GM23338 (cell line): ENCODE measurements around the gene CLEC14A.

Experiments used
- CREB1 ChIP-seq: fragments of 250-450 bp; sonication (Bioruptor Pico); IDR thresholded peaks from 2 replicates; pipeline ENCODE4 v1.5.0; 2020; ENCODE audit warnings: low read depth, mild to moderate bottlenecking, moderate library complexity
- EZH2 ChIP-seq: fragments of 200-600 bp; sonication (generic); IDR thresholded peaks from one replicate; pipeline ENCODE4 v1.8.0; 2017; ENCODE audit warnings: antibody characterized with exemption, mild to moderate bottlenecking, low read depth; ENCODE audit not compliant: unreplicated experiment
- EZH2phosphoT487 ChIP-seq: fragments of 200-600 bp; sonication (generic); IDR thresholded peaks from one replicate; pipeline ENCODE4 v1.8.1; 2018; ENCODE audit warnings: antibody characterized with exemption; ENCODE audit not compliant: unreplicated experiment
- JUNB ChIP-seq: IDR thresholded peaks from one replicate; pipeline ENCODE4 v1.6.1; 2016; ENCODE audit warnings: antibody characterized with exemption; ENCODE audit not compliant: unreplicated experiment
- NANOG ChIP-seq: IDR thresholded peaks from 2 replicates; pipeline ENCODE4 v1.6.1; 2016; ENCODE audit warnings: antibody characterized with exemption, borderline replicate concordance
- POLR2AphosphoS5 ChIP-seq: IDR thresholded peaks from 2 replicates; pipeline ENCODE4 v1.6.1; 2016; ENCODE audit warnings: antibody characterized with exemption, low read depth
- STAT1 ChIP-seq: IDR thresholded peaks from one replicate; pipeline ENCODE4 v1.6.1; 2016; ENCODE audit warnings: antibody characterized with exemption; ENCODE audit not compliant: unreplicated experiment
- ZNF114 ChIP-seq: fragments of 250-450 bp; sonication (Bioruptor Pico); IDR thresholded peaks from 2 replicates; pipeline ENCODE4 v1.5.0; 2020; ENCODE audit warnings: mild to moderate bottlenecking, moderate library complexity
- ZNF331 ChIP-seq: fragments of 250-450 bp; sonication (Bioruptor Pico); IDR thresholded peaks from 2 replicates; pipeline ENCODE4 v1.5.0; 2020; ENCODE audit warnings: low read depth, mild to moderate bottlenecking, moderate library complexity
- TF ChIP-seq, protein P1 (sequence below), 2 experiments: fragments of 200-600 bp in 1 of 2; sonication (generic) in 1 of 2; conservative IDR thresholded peaks; 2 replicates each; pipeline versions ENCODE4 v1.5.1 to v1.6.1; 2016 to 2017; ENCODE audit warnings: antibody characterized with exemption in 2 of 2, low read depth in 2 of 2, mild to moderate bottlenecking in 2 of 2, moderate library complexity in 1 of 2
- TF ChIP-seq, protein P2 (sequence below): IDR thresholded peaks from one replicate; pipeline ENCODE4 v1.6.1; 2018; ENCODE audit warnings: antibody characterized with exemption; ENCODE audit not compliant: unreplicated experiment
- TF ChIP-seq, protein P3 (sequence below): IDR thresholded peaks from 2 replicates; pipeline ENCODE4 v1.6.1; 2016; ENCODE audit warnings: antibody characterized with exemption
- TF ChIP-seq, protein P4 (sequence below): fragments of 250-450 bp; sonication (Bioruptor Pico); IDR thresholded peaks from 2 replicates; pipeline ENCODE4 v1.5.0; 2020; ENCODE audit warnings: mild to moderate bottlenecking, moderate library complexity

DNA sequence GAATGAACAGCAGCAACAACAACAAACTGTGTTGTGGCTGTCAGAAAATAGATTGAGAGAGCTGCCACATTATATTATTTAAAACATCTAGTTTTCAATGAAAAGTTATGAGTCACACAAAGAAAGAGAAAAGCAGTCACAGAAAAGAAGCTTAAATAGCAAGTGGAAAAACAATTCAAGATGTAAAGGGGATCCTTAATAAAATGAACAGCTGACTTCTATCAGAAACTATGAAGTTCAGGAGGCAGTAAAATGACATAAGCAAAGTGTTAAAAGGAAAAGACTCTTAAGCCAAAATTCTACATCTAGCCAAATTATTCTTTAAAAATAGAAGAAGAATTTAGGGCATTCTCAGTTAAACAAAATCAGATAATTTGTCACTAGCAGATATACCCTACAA, 5.6 kb downstream of the CLEC14A start:
- TF ChIP-seq EZH2 (no peak), NANOG (no peak), ZNF114 (CRISPR knock-in tag) (no peak), POLR2AphosphoS5 (no peak), CREB1 (CRISPR knock-in tag) (no peak), ZNF331 (no peak), EZH2phosphoT487 (no peak), STAT1 (no peak), JUNB (no peak)
- TF ChIP-seq, protein P1, sequence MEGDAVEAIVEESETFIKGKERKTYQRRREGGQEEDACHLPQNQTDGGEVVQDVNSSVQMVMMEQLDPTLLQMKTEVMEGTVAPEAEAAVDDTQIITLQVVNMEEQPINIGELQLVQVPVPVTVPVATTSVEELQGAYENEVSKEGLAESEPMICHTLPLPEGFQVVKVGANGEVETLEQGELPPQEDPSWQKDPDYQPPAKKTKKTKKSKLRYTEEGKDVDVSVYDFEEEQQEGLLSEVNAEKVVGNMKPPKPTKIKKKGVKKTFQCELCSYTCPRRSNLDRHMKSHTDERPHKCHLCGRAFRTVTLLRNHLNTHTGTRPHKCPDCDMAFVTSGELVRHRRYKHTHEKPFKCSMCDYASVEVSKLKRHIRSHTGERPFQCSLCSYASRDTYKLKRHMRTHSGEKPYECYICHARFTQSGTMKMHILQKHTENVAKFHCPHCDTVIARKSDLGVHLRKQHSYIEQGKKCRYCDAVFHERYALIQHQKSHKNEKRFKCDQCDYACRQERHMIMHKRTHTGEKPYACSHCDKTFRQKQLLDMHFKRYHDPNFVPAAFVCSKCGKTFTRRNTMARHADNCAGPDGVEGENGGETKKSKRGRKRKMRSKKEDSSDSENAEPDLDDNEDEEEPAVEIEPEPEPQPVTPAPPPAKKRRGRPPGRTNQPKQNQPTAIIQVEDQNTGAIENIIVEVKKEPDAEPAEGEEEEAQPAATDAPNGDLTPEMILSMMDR (conservative IDR thresholded peaks at IDR 0.05; ENCODE audit: low read depth in 2 of 2) = no peak
- TF ChIP-seq, protein P2, sequence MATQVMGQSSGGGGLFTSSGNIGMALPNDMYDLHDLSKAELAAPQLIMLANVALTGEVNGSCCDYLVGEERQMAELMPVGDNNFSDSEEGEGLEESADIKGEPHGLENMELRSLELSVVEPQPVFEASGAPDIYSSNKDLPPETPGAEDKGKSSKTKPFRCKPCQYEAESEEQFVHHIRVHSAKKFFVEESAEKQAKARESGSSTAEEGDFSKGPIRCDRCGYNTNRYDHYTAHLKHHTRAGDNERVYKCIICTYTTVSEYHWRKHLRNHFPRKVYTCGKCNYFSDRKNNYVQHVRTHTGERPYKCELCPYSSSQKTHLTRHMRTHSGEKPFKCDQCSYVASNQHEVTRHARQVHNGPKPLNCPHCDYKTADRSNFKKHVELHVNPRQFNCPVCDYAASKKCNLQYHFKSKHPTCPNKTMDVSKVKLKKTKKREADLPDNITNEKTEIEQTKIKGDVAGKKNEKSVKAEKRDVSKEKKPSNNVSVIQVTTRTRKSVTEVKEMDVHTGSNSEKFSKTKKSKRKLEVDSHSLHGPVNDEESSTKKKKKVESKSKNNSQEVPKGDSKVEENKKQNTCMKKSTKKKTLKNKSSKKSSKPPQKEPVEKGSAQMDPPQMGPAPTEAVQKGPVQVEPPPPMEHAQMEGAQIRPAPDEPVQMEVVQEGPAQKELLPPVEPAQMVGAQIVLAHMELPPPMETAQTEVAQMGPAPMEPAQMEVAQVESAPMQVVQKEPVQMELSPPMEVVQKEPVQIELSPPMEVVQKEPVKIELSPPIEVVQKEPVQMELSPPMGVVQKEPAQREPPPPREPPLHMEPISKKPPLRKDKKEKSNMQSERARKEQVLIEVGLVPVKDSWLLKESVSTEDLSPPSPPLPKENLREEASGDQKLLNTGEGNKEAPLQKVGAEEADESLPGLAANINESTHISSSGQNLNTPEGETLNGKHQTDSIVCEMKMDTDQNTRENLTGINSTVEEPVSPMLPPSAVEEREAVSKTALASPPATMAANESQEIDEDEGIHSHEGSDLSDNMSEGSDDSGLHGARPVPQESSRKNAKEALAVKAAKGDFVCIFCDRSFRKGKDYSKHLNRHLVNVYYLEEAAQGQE = no peak
- TF ChIP-seq, protein P3, sequence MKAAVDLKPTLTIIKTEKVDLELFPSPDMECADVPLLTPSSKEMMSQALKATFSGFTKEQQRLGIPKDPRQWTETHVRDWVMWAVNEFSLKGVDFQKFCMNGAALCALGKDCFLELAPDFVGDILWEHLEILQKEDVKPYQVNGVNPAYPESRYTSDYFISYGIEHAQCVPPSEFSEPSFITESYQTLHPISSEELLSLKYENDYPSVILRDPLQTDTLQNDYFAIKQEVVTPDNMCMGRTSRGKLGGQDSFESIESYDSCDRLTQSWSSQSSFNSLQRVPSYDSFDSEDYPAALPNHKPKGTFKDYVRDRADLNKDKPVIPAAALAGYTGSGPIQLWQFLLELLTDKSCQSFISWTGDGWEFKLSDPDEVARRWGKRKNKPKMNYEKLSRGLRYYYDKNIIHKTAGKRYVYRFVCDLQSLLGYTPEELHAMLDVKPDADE = no peak
- TF ChIP-seq, protein P4, sequence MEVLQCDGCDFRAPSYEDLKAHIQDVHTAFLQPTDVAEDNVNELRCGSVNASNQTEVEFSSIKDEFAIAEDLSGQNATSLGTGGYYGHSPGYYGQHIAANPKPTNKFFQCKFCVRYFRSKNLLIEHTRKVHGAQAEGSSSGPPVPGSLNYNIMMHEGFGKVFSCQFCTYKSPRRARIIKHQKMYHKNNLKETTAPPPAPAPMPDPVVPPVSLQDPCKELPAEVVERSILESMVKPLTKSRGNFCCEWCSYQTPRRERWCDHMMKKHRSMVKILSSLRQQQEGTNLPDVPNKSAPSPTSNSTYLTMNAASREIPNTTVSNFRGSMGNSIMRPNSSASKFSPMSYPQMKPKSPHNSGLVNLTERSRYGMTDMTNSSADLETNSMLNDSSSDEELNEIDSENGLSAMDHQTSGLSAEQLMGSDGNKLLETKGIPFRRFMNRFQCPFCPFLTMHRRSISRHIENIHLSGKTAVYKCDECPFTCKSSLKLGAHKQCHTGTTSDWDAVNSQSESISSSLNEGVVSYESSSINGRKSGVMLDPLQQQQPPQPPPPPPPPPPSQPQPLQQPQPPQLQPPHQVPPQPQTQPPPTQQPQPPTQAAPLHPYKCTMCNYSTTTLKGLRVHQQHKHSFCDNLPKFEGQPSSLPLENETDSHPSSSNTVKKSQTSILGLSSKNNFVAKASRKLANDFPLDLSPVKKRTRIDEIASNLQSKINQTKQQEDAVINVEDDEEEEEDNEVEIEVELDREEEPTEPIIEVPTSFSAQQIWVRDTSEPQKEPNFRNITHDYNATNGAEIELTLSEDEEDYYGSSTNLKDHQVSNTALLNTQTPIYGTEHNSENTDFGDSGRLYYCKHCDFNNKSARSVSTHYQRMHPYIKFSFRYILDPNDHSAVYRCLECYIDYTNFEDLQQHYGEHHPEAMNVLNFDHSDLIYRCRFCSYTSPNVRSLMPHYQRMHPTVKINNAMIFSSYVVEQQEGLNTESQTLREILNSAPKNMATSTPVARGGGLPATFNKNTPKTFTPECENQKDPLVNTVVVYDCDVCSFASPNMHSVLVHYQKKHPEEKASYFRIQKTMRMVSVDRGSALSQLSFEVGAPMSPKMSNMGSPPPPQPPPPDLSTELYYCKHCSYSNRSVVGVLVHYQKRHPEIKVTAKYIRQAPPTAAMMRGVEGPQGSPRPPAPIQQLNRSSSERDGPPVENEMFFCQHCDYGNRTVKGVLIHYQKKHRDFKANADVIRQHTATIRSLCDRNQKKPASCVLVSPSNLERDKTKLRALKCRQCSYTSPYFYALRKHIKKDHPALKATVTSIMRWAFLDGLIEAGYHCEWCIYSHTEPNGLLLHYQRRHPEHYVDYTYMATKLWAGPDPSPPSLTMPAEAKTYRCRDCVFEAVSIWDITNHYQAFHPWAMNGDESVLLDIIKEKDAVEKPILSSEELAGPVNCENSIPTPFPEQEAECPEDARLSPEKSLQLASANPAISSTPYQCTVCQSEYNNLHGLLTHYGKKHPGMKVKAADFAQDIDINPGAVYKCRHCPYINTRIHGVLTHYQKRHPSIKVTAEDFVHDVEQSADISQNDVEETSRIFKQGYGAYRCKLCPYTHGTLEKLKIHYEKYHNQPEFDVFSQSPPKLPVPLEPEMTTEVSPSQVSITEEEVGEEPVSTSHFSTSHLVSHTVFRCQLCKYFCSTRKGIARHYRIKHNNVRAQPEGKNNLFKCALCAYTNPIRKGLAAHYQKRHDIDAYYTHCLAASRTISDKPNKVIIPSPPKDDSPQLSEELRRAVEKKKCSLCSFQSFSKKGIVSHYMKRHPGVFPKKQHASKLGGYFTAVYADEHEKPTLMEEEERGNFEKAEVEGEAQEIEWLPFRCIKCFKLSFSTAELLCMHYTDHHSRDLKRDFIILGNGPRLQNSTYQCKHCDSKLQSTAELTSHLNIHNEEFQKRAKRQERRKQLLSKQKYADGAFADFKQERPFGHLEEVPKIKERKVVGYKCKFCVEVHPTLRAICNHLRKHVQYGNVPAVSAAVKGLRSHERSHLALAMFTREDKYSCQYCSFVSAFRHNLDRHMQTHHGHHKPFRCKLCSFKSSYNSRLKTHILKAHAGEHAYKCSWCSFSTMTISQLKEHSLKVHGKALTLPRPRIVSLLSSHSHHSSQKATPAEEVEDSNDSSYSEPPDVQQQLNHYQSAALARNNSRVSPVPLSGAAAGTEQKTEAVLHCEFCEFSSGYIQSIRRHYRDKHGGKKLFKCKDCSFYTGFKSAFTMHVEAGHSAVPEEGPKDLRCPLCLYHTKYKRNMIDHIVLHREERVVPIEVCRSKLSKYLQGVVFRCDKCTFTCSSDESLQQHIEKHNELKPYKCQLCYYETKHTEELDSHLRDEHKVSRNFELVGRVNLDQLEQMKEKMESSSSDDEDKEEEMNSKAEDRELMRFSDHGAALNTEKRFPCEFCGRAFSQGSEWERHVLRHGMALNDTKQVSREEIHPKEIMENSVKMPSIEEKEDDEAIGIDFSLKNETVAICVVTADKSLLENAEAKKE = no peak
